KMS-11 (cell line): ENCODE data around the gene RPL35.

Source experiments
- H2AFZ ChIP-seq: fragments of 200-600 bp; sonication (generic); 2 replicates; pipeline ENCODE4 v1.6.1; 2016; ENCODE audit warnings: antibody characterized with exemption, mixed run types, low read depth
- H3K27ac ChIP-seq: fragments of 200-600 bp; sonication (generic); 2 replicates; pipeline ENCODE4 v1.6.1; 2016; ENCODE audit warnings: mild to moderate bottlenecking, mixed run types
- H3K27me3 ChIP-seq: fragments of 200-600 bp; sonication (generic); 2 replicates; pipeline ENCODE4 v1.6.1; 2017; ENCODE audit warnings: mild to moderate bottlenecking, low read depth, mixed run types, moderate library complexity; ENCODE audit not compliant: insufficient read depth
- H3K36me3 ChIP-seq: fragments of 200-600 bp; sonication (generic); 2 replicates; pipeline ENCODE4 v1.6.1; 2017; ENCODE audit warnings: mild to moderate bottlenecking, mixed run types; ENCODE audit not compliant: insufficient read depth
- H3K4me1 ChIP-seq: fragments of 200-600 bp; sonication (generic); 2 replicates; pipeline ENCODE4 v1.6.1; 2016; ENCODE audit warnings: mild to moderate bottlenecking, low read depth, mixed run types; ENCODE audit not compliant: poor library complexity, severe bottlenecking
- H3K4me2 ChIP-seq: fragments of 200-600 bp; sonication (generic); 2 replicates; pipeline ENCODE4 v1.7.0; 2016; ENCODE audit warnings: mild to moderate bottlenecking, mixed run types
- H3K4me3 ChIP-seq: fragments of 200-600 bp; sonication (generic); IDR thresholded peaks from 2 replicates; pipeline ENCODE4 v1.6.1; 2017; ENCODE audit warnings: low read depth, low read length, mixed read lengths; ENCODE audit not compliant: insufficient read depth
- H3K79me2 ChIP-seq: fragments of 200-600 bp; sonication (generic); 2 replicates; pipeline ENCODE4 v1.6.1; 2016; ENCODE audit warnings: low read depth, mixed run types; ENCODE audit not compliant: insufficient read depth
- H3K9ac ChIP-seq: fragments of 200-600 bp; sonication (generic); 2 replicates; pipeline ENCODE4 v1.6.1; 2016; ENCODE audit warnings: mild to moderate bottlenecking, mixed run types
- H4K20me1 ChIP-seq: fragments of 200-600 bp; sonication (generic); 2 replicates; pipeline ENCODE4 v1.6.1; 2016; ENCODE audit warnings: mild to moderate bottlenecking, mixed run types; ENCODE audit not compliant: insufficient read depth
- CTCF ChIP-seq: fragments of 200-600 bp; sonication (generic); conservative IDR thresholded peaks from 2 replicates; pipeline ENCODE4 v1.6.1; 2017; ENCODE audit warnings: low read depth, mild to moderate bottlenecking, antibody characterized with exemption, low read length, moderate library complexity, mixed read lengths

Gene RPL35

GRCh38 chr9:124857533-124858162 lies 4.1 kb downstream of the RPL35 start:
- no peak overlapping the region for H3K9ac ChIP-seq
- H3K27ac ChIP-seq: no peak overlapping the region
- no peak overlapping the region for H3K4me3 ChIP-seq
- peaks cover 6% of the 10 kb centered on the region; the same call in 1 of the 2 replicates for H3K36me3 ChIP-seq
- no peak overlapping the region for H2AFZ ChIP-seq
- no peak overlapping the region for H3K4me2 ChIP-seq
- H4K20me1 ChIP-seq: peaks cover 15% of the 10 kb centered on the region; the same call in 1 of the 2 replicates
- peaks cover 24% of the 10 kb centered on the region for H3K4me1 ChIP-seq
- no peak for TF ChIP-seq CTCF
- no peaks in the 10 kb centered on the region for H3K27me3 ChIP-seq
- peaks cover 28% of the 10 kb centered on the region for H3K79me2 ChIP-seq

GRCh38 chr9:124855944-124856765 lies 5.6 kb downstream of the RPL35 start:
- H3K36me3 ChIP-seq: peaks cover 6% of the 10 kb centered on the region; the same call in 1 of the 2 replicates
- H3K27ac ChIP-seq: no peak overlapping the region
- peaks cover 19% of the 10 kb centered on the region for H3K79me2 ChIP-seq
- no peak for TF ChIP-seq CTCF
- no peaks in the 10 kb centered on the region for H3K27me3 ChIP-seq
- no peak overlapping the region for H3K4me3 ChIP-seq
- H3K4me1 ChIP-seq: peaks cover 24% of the 10 kb centered on the region
- H2AFZ ChIP-seq: no peak overlapping the region
- H3K9ac ChIP-seq: no peak overlapping the region
- H4K20me1 ChIP-seq: peaks cover 15% of the 10 kb centered on the region; the same call in 1 of the 2 replicates
- no peak overlapping the region for H3K4me2 ChIP-seq

GRCh38 chr9:124855566-124855943 lies 6.2 kb downstream of the RPL35 start:
- TF ChIP-seq CTCF: no peak
- H3K4me3 ChIP-seq: no peak overlapping the region
- peaks cover 3% of the 10 kb centered on the region; the same call in 1 of the 2 replicates for H3K36me3 ChIP-seq
- H4K20me1 ChIP-seq: peaks cover 10% of the 10 kb centered on the region; the same call in 1 of the 2 replicates
- no peak overlapping the region for H2AFZ ChIP-seq
- peaks cover 13% of the 10 kb centered on the region for H3K79me2 ChIP-seq
- no peak overlapping the region for H3K27ac ChIP-seq
- H3K4me2 ChIP-seq: no peak overlapping the region
- H3K9ac ChIP-seq: no peak overlapping the region
- peaks cover 23% of the 10 kb centered on the region for H3K4me1 ChIP-seq
- no peaks in the 10 kb centered on the region for H3K27me3 ChIP-seq

- no peak overlapping the region for H3K9ac ChIP-seq
- H3K4me3 ChIP-seq: no peak overlapping the region
- H4K20me1 ChIP-seq: 0 out of 2 replicates have a peak, but pooled peaks cover 3% of the 10 kb centered on the region
- no peaks in the 10 kb centered on the region for H3K27me3 ChIP-seq
- no peak overlapping the region for H2AFZ ChIP-seq
- peaks cover 5% of the 10 kb centered on the region for H3K79me2 ChIP-seq
- H3K4me1 ChIP-seq: peaks cover 16% of the 10 kb centered on the region
- no peak overlapping the region; the same call in 1 of the 2 replicates for H3K27ac ChIP-seq
- H3K4me2 ChIP-seq: no peak overlapping the region
- TF ChIP-seq CTCF: no peak
- H3K36me3 ChIP-seq: peaks cover 3% of the 10 kb centered on the region; the same call in 1 of the 2 replicates
These were observed 6.9 kb downstream of the RPL35 start for GRCh38 chr9:124854822-124855221.
